G401 (cell line): ENCODE measurements around the gene SLC6A9. TPM values are rescaled to one million over a fixed set of nuclear protein-coding genes. Genes with fewer than 3 reads are reported as not detected.

Experiments used
- DNase-seq: peaks from one replicate; pipeline ENCODE4 v3.0.0-alpha.2; 2015; ENCODE audit warnings: low spot score
- in situ Hi-C: cut with HindIII; loops from 2 replicates; pipeline ENCODE4 v1.10.0; 2016; ENCODE audit warnings: low sequenced_read_pairs, mixed read lengths
- total RNA-seq: library from RNA; depleted of rRNA; stranded (reverse); fragments of >200 nt; shearing (Covaris generic); gene quantifications from 2 replicates; pipeline ENCODE4 v1.2.3, GENCODE V29; 2014; rRNA removed

The SLC6A9 gene
- total RNA-seq = 0.55 and 1.7 TPM in 2 replicates

GRCh38 chr1:44031252-44032169 lies at the start of gene SLC6A9:
Gene SLC6A9 (minus strand): TSS chr1:44031462. CDS start chr1:44024277, 7,185 bp downstream.
- peak; percentile 39 for DNase-seq

GRCh38 chr1:44079566-44079965 lies 48.3 kb upstream of the SLC6A9 start:
- in situ Hi-C loops = no loop called here
- DNase-seq = no peak

More at GRCh38 chr1:44031252-44032169, at the start of gene SLC6A9:
- in situ Hi-C loops = no loop called here

- no peak for DNase-seq
These were observed 46.8 kb upstream of the SLC6A9 start for GRCh38 chr1:44078104-44078503.

GRCh38 chr1:44077421-44077820 lies 46.2 kb upstream of the SLC6A9 start:
- DNase-seq = no peak
- in situ Hi-C loops = no loop called here

More at GRCh38 chr1:44078104-44078503, 46.8 kb upstream of the SLC6A9 start:
- in situ Hi-C loops = no loop called here

- DNase-seq = no peak
These were observed 44.8 kb upstream of the SLC6A9 start for GRCh38 chr1:44076066-44076465.

GRCh38 chr1:44074415-44074814 lies 43.2 kb upstream of the SLC6A9 start:
- no peak for DNase-seq
- in situ Hi-C loops = no loop called here

More at GRCh38 chr1:44076066-44076465, 44.8 kb upstream of the SLC6A9 start:
- in situ Hi-C loops = no loop called here

GRCh38 chr1:44073528-44073927 lies 42.3 kb upstream of the SLC6A9 start:
- in situ Hi-C loops = no loop called here
- DNase-seq = no peak

- in situ Hi-C loops = no loop called here
- no peak for DNase-seq
These were observed 41.6 kb upstream of the SLC6A9 start for GRCh38 chr1:44072821-44073220.

- in situ Hi-C loops = no loop called here
These were observed 40.9 kb upstream of the SLC6A9 start for GRCh38 chr1:44072204-44072603.

GRCh38 chr1:44071461-44071860 lies 40.2 kb upstream of the SLC6A9 start:
- in situ Hi-C loops = no loop called here
- no peak for DNase-seq

More at GRCh38 chr1:44072204-44072603, 40.9 kb upstream of the SLC6A9 start:
- DNase-seq = no peak

- no peak for DNase-seq
- in situ Hi-C loops = no loop called here
These were observed 37.2 kb upstream of the SLC6A9 start for GRCh38 chr1:44068442-44068921.

- in situ Hi-C loops = no loop called here
- no peak for DNase-seq
These were observed 36.3 kb upstream of the SLC6A9 start for GRCh38 chr1:44067266-44068250.

GRCh38 chr1:44062656-44063179 lies 31.5 kb upstream of the SLC6A9 start:
- in situ Hi-C loops = no loop called here
- no peak for DNase-seq

- in situ Hi-C loops = no loop called here
- DNase-seq = no peak
These were observed 30.6 kb upstream of the SLC6A9 start for GRCh38 chr1:44061857-44062256.

GRCh38 chr1:44060830-44061267 lies 29.6 kb upstream of the SLC6A9 start:
- in situ Hi-C loops = no loop called here
- no peak for DNase-seq

- DNase-seq = no peak
- in situ Hi-C loops = no loop called here
These were observed 28.5 kb upstream of the SLC6A9 start for GRCh38 chr1:44059664-44060355.

- no peak for DNase-seq
- in situ Hi-C loops = no loop called here
These were observed 27.9 kb upstream of the SLC6A9 start for GRCh38 chr1:44059212-44059611.

- DNase-seq = no peak
- in situ Hi-C loops = no loop called here
These were observed 26.0 kb upstream of the SLC6A9 start for GRCh38 chr1:44057293-44057692.

- in situ Hi-C loops = no loop called here
- DNase-seq = no peak
These were observed 22.1 kb upstream of the SLC6A9 start for GRCh38 chr1:44053394-44053793.
